Endothelial cell of umbilical vein (primary cell): ENCODE data around the gene UBXN6.

Source experiments
- CTCF ChIP-seq, 2 donors: IDR thresholded peaks; 1 replicate in 1 of 2; 2 replicates in 1 of 2; pipeline ENCODE4 v1.5.1; 2011; ENCODE audit warnings: low read length in 2 of 2, mild to moderate bottlenecking in 2 of 2, moderate library complexity in 2 of 2, control low read depth in 1 of 2, inconsistent platforms in 1 of 2, low read depth in 1 of 2; ENCODE audit not compliant: insufficient read depth in 1 of 2; ENCODE audit errors: extremely low read depth in 1 of 2
- EZH2 ChIP-seq: IDR thresholded peaks from 2 replicates; pipeline ENCODE4 v1.6.1; 2012; ENCODE audit warnings: borderline replicate concordance, low read depth, mild to moderate bottlenecking, moderate library complexity, low read length, inconsistent platforms; ENCODE audit not compliant: severe bottlenecking
- MAX ChIP-seq: IDR thresholded peaks from 2 replicates; pipeline ENCODE4 v1.6.1; 2011; ENCODE audit not compliant: insufficient read depth, insufficient read length
- POLR2AphosphoS5 ChIP-seq: IDR thresholded peaks from 2 replicates; pipeline ENCODE4 v1.6.1; 2012; ENCODE audit warnings: low read depth, mild to moderate bottlenecking, control low read depth, low read length, moderate library complexity; ENCODE audit not compliant: insufficient read depth

GRCh38 chr19:4464815-4465581 lies 7.4 kb upstream of the UBXN6 start:
- no peak for TF ChIP-seq POLR2AphosphoS5
- TF ChIP-seq EZH2 = no peak
- no peak for TF ChIP-seq CTCF (IDR thresholded peaks at IDR 0.05; ENCODE audit: extremely low read depth in 1 of 2, insufficient read depth in 1 of 2, low read depth in 1 of 2, low read length in 2 of 2)
- no peak for TF ChIP-seq MAX
